SK-N-SH (cell line): ENCODE measurements around the gene AZU1.

Experiments
- CHD2 ChIP-seq: fragments of 150-350 bp; IDR thresholded peaks from 2 replicates; pipeline ENCODE4 v1.6.1; 2018; ENCODE audit warnings: low read length; ENCODE audit not compliant: partially characterized antibody
- CTCF ChIP-seq: fragments of 200-600 bp; sonication (generic); IDR thresholded peaks from 2 replicates; pipeline ENCODE4 v1.6.1; 2017; ENCODE audit warnings: antibody characterized with exemption, mild to moderate bottlenecking, moderate library complexity
- GATA2 ChIP-seq: sonication (generic); formaldehyde crosslinking; IDR thresholded peaks from 2 replicates; pipeline ENCODE4 v1.5.0; 2020; ENCODE audit warnings: mild to moderate bottlenecking, missing genetic modification reagents
- JUND ChIP-seq: IDR thresholded peaks from 2 replicates; pipeline ENCODE4 v1.4.0; 2012
- MAX ChIP-seq: IDR thresholded peaks from 2 replicates; pipeline ENCODE4 v1.4.0; 2012; ENCODE audit warnings: low read depth
- MXI1 ChIP-seq: IDR thresholded peaks from 2 replicates; pipeline ENCODE4 v1.6.1; 2012; ENCODE audit warnings: mild to moderate bottlenecking, low read depth, low read length, improper control_type of control experiment
- NRF1 ChIP-seq: IDR thresholded peaks from 2 replicates; pipeline ENCODE4 v1.6.1; 2012; ENCODE audit warnings: low read depth, mild to moderate bottlenecking, low read length
- POLR2AphosphoS5 ChIP-seq: IDR thresholded peaks from 2 replicates; pipeline ENCODE4 v1.6.1; 2012; ENCODE audit warnings: low read depth, low read length
- RAD21 ChIP-seq: IDR thresholded peaks from 2 replicates; pipeline ENCODE4 v1.6.1; 2012; ENCODE audit warnings: mild to moderate bottlenecking, low read length
- REST ChIP-seq: IDR thresholded peaks from 2 replicates; pipeline ENCODE4 v1.6.1; 2012; ENCODE audit warnings: mild to moderate bottlenecking, low read depth, low read length, moderate library complexity
- SMC3 ChIP-seq: IDR thresholded peaks from 2 replicates; pipeline ENCODE4 v1.6.1; 2012; ENCODE audit warnings: low read depth, low read length, improper control_type of control experiment
- TAF1 ChIP-seq: IDR thresholded peaks from 2 replicates; pipeline ENCODE4 v1.6.1; 2012; ENCODE audit warnings: low read depth, mild to moderate bottlenecking, low read length, moderate library complexity, borderline replicate concordance
- USF2 ChIP-seq: fragments of 150-350 bp; IDR thresholded peaks from 2 replicates; pipeline ENCODE4 v1.6.1; 2017; ENCODE audit warnings: antibody characterized with exemption, low read length, low read depth, borderline replicate concordance
- YY1 ChIP-seq: IDR thresholded peaks from 2 replicates; pipeline ENCODE4 v1.4.0; 2012; ENCODE audit warnings: low read depth, mild to moderate bottlenecking

- TF ChIP-seq YY1, result no peak
- no peak for TF ChIP-seq MXI1
- TF ChIP-seq TAF1, result no peak
- TF ChIP-seq REST, result no peak
- no peak for TF ChIP-seq CTCF
- TF ChIP-seq RAD21, result no peak
- no peak for TF ChIP-seq SMC3
- TF ChIP-seq GATA2 (CRISPR knock-in tag), result no peak
- TF ChIP-seq POLR2AphosphoS5, result no peak
- no peak for TF ChIP-seq CHD2
- TF ChIP-seq JUND, result no peak
- no peak for TF ChIP-seq MAX
- TF ChIP-seq USF2, result no peak
- no peak for TF ChIP-seq NRF1
These were observed 38.5 kb upstream of the AZU1 start for GRCh38 chr19:788983-789700.
